NCI-H187 treated with DMSO at 0.1 percent for 48 hours (cell line): Measurements from ENCODE around the gene TMEM192.
"Not testable (repeated sequence)": the region's sequence is repeated elsewhere in the genome, so short reads cannot be mapped to it uniquely, and the experiment has no call there.

Source experiments
- DNase-seq: peaks from one replicate; lab custom pipeline; 2025; lab: John Stamatoyannopoulos, UW

The TMEM192 gene

DNA sequence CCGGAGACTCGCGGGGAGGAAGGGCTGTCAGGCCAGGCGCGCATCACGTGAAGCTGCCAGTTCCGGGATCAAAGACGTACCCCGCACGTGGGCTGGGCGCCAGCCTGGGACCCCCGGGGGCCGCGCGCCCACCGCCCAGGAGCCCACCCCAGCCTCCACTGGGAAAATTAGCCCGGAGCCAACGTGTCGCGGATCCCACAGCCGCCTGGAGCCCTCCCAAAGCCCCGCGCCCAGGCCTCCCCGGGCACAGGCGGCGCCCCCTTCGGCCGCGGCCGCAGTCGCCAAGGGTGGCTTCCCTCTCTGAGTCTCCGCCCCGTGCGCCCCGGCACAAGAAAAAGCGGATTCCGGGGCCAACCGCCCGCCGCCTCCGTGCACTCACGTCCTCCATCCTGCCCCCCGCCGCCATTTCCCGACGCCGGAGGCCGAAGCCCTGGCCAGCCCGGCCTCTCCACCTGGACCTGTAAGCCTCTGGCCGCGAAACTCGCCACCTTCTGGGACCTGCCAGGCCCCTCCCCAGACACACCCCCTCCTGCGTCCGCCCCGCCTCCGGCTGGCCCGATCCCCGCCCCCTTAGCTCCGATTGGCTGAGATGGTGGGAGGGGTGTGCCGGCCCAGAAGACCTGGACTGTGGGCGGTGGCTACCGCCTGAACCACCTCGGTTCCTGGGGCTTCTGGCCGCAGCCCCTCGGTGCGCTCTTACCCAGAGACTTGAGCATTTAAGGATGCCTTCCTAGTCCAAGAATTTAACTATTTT is at the start of gene TMEM192:
TMEM192 (minus strand) TSS at position 493 of the 754 bp plus-strand sequence; CDS start at position 406, 87 bp downstream.
- peak; percentile 25 for DNase-seq

DNA sequence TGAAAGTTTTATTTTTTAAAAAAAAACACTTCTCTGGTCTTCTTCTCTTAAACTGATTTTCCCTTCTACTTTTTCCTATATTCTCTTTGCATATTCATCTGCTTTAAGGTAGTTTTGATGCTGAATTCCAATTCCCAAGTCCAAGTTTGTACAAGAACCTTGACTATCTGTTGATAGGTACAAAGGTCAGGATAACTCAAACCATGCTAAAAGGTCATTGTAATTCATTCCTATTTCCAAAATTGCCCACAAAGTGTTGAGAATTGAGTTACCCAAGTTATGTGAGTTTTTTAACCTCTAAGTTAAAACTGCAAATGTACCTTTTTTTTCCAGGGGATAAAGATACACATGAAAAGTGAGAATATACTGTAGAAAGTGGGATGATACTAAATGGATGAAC is 46.1 kb upstream of the TMEM192 start:
- no peak for DNase-seq

DNA sequence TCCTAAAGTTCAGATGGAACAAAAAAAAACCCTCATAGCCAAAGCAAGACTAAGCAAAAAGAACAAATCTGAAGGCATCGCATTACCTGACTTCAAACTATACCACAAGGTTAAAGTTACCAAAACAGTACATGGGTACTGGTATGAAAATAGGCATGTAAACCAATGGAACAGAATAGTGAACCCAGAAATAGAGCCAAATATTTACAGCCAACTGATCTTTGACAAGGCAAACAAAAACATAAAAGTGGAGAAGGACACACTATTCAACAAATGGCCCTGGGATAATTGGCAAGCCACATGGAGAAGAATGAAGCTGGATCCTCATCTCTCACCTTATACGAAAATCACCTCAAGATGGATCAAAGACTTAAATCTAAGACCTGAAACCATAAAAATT is 44.2 kb upstream of the TMEM192 start:
- no peak for DNase-seq

DNA sequence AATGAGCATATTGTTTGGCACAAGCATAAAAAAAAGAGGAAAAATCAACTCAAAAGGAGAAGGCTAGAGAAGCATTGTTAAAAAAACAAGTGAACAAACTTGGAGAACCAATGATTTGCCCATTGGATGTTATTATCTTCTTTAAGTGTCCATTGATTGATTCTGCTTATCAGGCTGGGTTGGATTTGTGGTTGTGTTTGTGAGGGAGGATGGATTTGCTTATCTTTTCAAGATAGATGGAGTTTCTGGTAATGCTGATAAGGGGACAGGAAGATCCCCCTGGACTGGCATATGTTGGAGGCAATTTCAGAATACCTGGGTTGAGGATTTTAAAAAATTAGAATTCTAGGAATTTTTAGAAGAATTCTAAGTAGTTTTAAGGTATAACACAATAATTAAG is 41.8 kb upstream of the TMEM192 start:
- DNase-seq, result no peak

DNA sequence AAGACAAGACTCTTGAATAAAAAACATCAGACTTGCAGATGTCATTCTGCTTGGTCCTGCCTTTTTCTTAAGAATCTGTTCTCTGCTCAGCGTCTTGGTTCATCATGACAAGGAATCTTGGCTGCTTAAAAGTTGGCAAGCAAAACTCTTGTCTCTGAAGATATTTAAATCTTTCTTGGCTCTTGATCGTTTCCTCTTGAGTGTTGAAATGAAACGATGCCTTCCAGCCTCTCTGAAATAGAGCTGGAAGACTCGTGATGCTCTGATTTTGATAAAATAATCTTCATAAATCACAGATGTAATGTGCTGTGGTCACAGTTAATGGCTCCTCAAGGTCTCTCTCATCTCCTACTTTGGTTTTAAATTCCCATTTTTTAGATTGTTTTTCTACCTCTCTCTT is 39.9 kb upstream of the TMEM192 start:
- DNase-seq, result no peak

DNA sequence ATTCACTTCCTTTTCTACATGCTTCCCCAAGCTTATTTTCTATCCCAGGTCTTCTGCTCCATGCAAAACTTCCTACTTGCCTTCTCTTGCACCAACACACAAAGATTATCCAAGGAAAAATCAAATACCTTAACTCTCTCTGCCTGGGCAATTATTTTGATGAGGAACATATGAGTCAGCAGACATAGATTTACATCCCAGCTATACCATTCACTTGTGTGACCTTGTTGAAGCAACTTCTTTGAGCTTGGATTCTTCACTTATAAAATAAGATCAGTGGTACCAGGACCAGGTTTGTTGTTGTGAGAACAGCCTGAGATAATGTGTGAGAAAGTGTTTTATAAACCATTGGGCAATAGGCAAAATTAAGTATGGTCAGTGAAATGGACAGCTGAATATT is 39.1 kb upstream of the TMEM192 start:
- DNase-seq, result no peak

DNA sequence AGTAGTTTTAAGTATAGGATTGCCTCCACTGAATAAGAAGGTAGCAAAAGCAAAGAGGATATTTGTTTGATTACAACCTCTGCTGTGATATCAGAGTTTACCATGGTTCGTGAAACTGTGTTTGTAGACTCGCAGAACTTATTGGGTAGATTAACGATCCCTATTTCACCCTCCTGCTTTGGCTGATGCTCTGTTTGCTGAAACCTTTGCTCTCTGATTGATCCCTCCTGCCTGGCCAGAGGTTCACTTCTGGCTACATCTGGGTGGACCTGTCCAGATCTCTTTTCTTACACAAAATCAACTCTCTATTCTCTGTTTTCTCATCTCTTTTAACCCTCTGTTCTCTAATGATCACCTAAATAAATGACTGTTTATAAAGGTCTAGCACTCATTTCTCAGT is 37.9 kb upstream of the TMEM192 start:
- no peak for DNase-seq

DNA sequence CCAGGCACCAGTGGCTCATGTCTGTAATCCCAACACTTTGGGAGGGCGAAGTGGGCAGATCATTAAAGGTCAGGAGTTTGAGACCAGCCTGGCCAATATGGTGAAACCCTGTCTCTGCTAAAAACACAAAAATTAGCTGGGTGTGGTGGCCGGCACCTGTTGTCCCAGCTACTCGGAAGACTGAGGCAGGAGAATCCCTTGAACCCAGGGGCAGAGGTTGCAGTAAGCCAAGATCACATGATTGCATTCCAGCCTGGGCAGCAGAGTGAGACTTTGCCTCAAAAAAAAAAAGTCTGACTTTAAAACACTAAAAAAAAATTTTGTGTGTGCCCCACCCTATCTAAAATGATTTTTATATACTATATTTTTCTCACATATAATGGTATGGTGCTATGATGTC is 26.2 kb upstream of the TMEM192 start:
- no peak for DNase-seq

DNA sequence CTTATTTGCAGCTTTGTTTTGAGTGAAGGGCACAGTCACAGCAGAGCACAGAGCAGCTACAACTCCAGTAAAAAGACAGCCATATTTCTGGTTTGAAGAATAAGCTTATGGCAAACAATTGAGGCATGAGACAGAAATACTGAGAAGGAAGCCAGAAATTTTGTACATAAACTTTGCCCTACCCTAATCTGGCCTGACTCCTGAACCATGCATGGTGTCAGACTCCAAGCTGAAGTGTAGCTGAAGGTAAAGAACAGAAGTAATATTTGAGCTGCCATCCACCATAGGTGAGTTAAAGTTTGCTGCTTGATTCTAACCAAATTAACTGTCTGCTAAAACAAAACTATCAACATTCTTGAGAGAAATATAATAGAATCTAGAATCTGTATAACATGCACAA is 24.5 kb upstream of the TMEM192 start:
- no peak for DNase-seq

DNA sequence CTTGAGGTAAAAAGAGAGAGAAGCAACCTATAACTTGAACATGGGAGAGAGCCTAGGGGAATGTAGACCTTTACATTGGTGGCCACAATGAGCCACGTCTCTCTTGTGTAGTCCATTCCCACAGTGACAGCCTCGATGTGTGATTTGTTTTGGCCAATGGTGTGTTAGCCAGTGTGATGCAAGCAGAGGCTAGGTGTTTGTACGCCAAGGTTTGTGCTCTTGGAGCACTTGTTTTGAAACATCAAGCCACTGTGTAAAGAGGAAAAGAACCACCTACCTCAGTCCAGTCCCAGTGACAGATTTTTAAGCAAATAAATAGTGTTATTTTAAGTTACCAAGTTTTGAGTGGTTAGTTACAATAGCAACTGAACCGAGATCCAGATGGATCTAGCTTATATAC is 23.9 kb upstream of the TMEM192 start:
- DNase-seq, result no peak

DNA sequence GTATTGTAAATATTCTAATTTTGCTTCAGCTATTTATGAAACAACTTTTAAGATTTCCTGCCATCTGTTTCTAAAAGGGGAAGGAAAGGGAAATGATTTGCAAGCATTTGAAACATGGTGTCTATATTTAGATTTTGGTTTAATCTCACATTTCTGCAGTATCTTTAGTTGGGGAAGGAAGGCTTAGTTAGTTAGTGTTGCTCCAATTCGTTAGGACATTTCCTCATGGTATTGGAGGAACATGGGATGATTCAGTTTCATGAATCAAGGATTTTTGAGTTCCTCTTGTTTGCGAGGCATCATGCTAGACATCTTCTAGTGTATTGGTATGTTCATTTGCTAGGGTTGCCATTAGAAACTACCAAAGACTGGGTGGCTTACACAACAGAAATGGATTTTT is 20.5 kb upstream of the TMEM192 start:
- DNase-seq, result no peak

DNA sequence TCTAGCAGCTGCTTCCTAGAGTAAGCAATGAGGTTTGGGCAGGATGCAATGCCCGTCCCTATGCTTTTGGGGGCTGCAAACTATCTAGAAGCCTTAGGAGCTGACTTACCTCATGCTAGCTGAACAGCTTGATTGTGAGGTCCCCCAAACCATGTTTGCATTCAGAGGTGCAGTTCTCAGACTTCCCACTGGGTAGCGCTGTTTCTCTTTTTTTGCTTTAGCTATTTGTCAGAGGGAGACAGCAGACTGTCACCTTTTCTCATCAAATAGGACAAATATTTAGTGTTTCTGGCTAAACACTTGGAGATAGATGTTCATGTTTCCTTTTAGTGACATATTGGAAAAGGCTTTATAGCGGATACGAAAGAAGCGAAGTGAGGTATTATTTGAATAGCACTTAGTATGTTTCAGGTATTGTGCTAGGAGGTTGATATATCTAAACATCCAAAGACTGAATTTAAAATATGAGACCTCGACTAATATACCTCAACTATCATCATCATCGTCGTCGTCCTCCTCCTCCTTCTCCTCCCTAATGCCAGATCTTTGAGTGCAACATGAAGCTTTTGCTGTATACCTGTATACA is 18.7 kb upstream of the TMEM192 start:
- peak; percentile 0 for DNase-seq

DNA sequence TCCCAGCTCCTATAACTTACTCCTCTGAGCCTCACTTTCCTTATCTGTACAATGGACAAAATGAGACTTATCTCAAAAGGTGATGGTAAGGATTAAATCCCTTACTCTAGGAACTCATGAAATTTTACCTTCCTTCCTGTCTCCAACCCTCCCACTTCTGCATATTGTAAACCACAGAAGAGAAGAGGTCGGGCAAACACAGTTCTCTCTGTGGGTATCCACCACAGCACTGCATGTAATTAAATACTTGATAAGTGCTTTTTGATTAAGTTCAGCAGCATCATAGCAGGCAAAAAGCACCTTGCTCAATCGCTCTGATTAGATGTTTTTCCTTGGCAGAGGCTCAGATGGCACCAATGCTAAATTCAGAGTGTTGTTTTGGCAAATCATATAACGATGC is 17.3 kb upstream of the TMEM192 start:
- no peak for DNase-seq

DNA sequence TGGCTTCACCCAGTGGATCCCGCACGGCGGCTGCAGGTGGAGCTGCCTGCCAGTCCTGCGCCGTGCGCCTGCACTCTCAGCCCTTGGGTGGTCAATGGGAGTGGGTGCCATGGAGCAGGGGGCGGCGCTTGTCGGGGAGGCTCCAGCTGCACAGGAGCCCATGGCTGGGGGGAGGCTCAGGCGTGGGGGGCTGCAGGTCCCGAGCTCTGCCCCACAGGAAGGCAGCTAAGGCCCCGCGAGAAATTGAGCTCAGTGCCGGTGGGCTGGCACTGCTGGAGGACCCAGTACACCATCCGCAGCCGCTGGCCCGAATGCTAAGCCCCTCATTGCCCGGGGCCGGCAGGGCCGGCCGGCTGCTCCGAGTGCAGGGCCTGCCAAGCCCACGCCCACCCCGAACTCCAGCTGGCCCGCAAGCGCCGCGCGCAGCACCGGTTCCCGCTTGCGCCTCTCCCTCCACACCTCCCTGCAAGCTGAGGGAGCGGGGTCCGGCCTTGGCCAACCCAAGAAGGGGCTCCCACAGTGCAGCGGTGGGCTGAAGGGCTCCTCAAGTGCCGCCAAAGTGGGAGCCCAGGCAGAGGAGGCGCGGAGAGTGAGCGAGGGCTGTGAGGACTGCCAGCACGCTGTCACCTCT is 13.3 kb upstream of the TMEM192 start:
- not testable (repeated sequence) for DNase-seq

DNA sequence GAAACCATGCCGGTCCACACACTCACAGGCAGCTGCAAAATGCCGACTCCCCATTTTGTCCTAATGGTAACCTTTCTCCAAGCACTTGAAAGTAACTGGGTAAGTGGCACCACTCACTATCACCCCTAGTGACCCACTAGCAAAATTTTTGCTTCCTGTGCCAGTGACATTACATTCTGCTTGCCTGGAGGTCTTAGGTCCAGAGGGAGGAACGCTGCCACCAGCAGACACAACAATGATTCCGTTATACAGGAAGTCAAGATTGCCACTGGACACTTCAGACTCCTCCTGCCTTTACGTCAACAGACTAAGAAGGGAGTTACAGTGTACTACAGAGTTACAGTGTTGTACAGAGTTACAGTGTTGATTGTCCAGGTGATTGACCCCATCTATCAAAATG is 11.8 kb upstream of the TMEM192 start:
- DNase-seq, result no peak

DNA sequence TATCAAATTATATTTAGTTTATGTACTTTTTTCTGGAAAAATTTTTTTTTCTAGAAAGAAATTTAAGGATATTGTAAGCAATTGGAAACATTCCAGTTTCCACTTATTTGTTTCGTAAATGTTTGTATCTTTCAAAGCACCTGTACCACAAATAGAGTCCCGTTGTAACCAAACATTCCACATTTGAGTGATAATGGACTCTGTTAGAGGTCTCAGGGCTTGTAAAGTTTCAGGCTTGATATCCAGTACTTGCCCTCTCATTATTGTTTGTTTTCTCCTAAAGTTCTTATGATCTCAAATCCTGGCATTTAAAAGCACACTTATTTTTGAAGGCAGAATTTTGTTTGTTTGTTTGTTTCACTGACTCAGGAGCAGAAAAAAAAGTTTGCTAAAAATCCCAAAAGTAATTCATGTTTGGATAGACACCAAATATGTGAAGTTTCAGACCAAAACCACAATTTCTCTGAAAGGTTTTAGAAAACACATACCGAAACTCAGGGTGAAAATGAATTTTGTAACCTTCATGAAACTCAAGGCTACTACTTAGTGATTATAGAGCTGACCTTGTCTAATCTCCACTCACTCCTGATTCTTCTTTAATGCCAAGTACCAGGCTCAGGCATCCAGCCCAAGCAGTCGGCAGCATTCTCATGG is 5.7 kb upstream of the TMEM192 start:
- no peak for DNase-seq

DNA sequence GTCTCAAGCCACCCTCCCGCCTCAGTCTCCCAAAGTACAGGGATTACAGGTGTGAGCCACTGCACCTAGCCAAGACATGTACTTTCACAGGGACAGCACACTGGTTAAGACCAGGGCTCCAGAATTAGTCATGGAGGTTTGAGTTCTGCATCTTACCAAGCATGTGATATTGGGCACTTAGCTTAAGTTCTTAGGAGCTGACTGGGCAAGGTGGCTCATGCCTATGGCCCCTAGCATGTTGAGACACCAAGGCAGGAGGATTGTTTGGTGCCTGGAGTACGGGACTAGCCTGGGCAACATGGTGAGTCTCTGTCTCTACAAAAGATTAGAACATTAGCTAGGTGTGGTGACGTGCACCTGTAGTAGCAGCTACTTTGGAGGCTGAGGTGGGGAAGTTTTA is 2.6 kb upstream of the TMEM192 start:
- DNase-seq, result no peak

DNA sequence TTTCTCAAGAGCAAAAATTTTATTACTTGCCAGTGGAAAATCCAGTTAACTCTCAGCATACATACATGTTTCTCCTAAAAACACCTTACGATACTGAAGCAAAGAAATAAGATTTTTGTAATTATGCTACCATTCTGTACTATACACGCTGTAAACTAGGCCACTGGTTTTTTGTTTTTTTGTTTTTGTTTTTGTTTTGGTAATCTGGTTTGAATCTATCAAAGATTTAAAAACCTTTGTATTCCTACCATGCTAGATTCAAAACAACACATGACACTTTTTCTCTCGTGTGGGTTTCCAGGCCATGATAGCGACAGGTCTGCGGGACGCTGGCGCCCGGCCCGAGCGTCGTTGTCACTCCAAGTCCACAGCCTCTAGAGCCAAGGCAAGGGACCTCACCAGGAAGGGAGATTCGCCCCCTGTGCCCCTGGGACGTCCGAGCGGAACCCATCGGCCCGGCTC is 723 bp downstream of the TMEM192 start:
- no peak for DNase-seq

DNA sequence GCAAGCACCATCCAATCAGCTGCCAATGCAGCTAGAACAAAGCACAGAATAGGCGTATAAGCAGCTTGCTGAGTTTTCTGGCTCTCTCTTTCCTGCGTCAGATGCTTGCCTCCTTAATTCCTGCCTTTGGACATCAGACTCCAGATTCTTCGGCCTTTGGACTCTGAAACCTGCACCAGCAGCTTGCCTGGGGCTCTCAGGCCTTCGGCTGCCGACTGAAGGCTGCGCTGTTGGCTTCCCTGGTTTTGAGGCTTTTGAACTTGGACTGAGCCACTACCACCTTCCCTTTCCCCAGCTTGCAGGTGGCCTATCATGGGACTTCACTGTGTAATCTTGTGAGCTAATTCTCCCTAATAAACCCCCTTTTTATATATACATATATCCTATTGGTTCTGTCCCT is 6.1 kb downstream of the TMEM192 start:
- no peak for DNase-seq

DNA sequence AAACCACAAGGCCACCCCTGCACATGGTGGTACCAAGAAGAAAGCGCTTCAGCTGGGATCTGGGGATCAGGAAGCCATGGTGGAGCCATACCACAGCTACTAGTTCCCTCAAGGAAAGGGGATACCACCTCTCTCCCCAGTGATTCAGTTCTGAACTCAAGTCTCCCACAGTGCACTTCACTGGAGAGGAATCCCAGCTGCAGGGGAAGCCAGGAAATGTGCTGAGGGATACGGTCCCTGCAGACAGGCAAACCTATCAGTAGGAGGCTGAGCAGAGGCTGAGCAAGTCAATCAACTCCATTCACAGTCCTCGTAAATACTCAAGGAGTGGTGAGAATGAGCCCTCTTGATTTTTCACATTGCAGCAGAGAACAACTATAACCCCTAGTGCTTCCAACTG is 11.0 kb downstream of the TMEM192 start:
- DNase-seq, result no peak

DNA sequence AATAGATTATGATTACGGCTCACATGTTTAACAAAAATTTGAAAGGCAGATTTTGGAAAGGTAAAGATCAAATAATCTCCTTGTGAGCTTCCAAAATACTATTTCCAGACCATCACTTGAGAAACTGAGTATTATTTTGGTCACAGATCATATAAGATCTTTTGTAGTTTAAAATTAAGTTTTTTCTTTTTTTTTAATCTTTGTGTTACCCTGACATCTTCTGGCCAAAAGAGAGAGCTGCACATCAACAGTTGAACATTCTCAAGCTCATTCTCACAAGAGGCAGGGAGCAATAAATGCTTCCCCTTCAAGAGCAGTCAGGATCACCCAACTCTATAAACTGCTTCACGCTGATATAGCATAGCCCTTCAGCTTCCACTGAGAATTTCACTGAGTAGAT is 15.9 kb downstream of the TMEM192 start:
- no peak for DNase-seq

DNA sequence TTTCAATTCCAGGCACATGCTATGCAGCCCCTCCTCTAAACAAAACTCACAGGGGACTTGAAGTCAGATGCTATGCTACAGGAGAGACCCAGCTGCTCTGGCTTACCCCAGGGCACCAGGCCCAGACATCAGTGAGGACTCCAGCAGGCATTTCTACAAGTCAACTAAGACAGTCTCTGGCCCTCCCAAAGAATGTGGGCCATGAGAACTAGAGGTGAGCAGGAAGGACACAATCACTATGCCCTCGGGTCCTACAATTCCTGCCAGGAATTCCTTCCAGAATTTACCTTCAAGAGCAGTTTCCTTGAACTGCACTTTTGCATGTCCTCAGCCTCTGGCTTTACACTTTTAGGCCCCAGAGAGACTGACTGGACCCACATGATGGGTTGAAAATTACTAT is 17.4 kb downstream of the TMEM192 start:
- no peak for DNase-seq

DNA sequence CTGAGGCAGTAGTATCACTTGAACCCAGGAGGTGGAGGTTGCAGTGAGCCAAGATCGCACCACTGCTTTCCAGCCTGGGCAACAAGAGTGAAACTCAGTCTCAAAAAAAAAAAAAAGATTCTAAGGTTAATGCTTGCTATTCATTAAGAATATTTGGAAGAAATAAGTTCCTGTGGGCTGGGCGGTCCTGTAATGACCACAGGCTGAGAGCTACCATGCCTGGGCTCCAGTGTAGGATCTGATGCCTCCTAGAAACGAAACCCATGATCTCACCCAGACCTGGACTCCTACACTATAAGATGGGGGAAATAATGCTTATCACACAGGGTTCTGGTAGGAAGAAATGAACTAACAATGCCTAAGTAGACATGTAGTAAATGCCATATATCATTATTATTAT is 17.8 kb downstream of the TMEM192 start:
- DNase-seq, result no peak
